Esophagus muscularis mucosa (tissue), 3 donors: ENCODE results near the gene RUNX2.

Source experiments
- CTCF ChIP-seq, 3 experiments: fragments of 200-600 bp in 2 of 3; fragments of 450-650 bp in 1 of 3; sonication (generic) in 2 of 3; IDR thresholded peaks; one replicate each; pipeline ENCODE4 v1.5.1; 2017 to 2019; ENCODE audit warnings: antibody characterized with exemption in 3 of 3, mild to moderate bottlenecking in 2 of 3, moderate library complexity in 1 of 3
- POLR2AphosphoS5 ChIP-seq, 2 donors: sonication (generic); formaldehyde crosslinking; IDR thresholded peaks; one replicate each; pipeline ENCODE4 v1.6.1; 2017; ENCODE audit warnings: antibody characterized with exemption in 2 of 2

- TF ChIP-seq CTCF (IDR thresholded peaks at IDR 0.05) (no peak), POLR2AphosphoS5 (IDR thresholded peaks at IDR 0.05) (no peak)
These were observed 111.3 kb downstream of the RUNX2 start for GRCh38 chr6:45439459-45439858.
